H1 (cell line): ENCODE results near the gene USP12. TPM values are rescaled to one million over a fixed set of nuclear protein-coding genes. Genes with fewer than 3 reads are reported as not detected.

Source experiments
- CTCF ChIA-PET: fragments of 300-600 bp; sonication (Branson Sonifier 250); formaldehyde crosslinking; loops from one replicate; lab custom pipeline; 2021; ENCODE audit not compliant: partially characterized antibody; lab: Charles Lee
- POLR2A ChIA-PET: fragments of 300-600 bp; sonication (Branson Sonifier 250); formaldehyde crosslinking; loops from one replicate; lab custom pipeline; 2021; ENCODE audit warnings: inconsistent platforms; ENCODE audit not compliant: partially characterized antibody; lab: Charles Lee
- DNase-seq, 2 experiments: peaks; one replicate each; pipeline versions ENCODE4 v3.0.0 to v3.0.0-alpha.2; 2010 to 2022; ENCODE audit warnings: low spot score in 2 of 2, low read depth in 1 of 2, mixed read lengths in 1 of 2
- FAIRE-seq: peaks from 2 replicates; lab custom pipeline; 2011; peaks lifted over from hg19 to GRCh38; lab: Jason Lieb, UNC
- H2AFZ ChIP-seq: 2 replicates; pipeline ENCODE4 v1.8.1; 2012; ENCODE audit warnings: low read length, inconsistent platforms
- H2AK5ac ChIP-seq: 2 replicates; pipeline ENCODE4 v1.6.1; 2013; ENCODE audit warnings: low read depth, low read length
- H2BK120ac ChIP-seq: replicated peaks from 2 replicates; pipeline ENCODE3; 2013; ENCODE audit warnings: low read depth, low read length, inconsistent platforms
- H2BK12ac ChIP-seq: 2 replicates; pipeline ENCODE4 v1.6.1; 2013; ENCODE audit warnings: low read depth, low read length
- H2BK15ac ChIP-seq: 2 replicates; pipeline ENCODE4 v1.6.1; 2013; ENCODE audit warnings: low read length
- H2BK20ac ChIP-seq: 2 replicates; pipeline ENCODE4 v1.6.1; 2013; ENCODE audit warnings: low read length
- H2BK5ac ChIP-seq: 2 replicates; pipeline ENCODE4 v1.6.1; 2013; ENCODE audit warnings: low read depth, low read length
- H3K14ac ChIP-seq: 2 replicates; pipeline ENCODE4 v1.6.1; 2013; ENCODE audit warnings: inconsistent platforms; ENCODE audit not compliant: insufficient read length
- H3K18ac ChIP-seq: 2 replicates; pipeline ENCODE4 v1.6.1; 2013; ENCODE audit warnings: low read length; ENCODE audit errors: extremely low read depth
- H3K23ac ChIP-seq: 2 replicates; pipeline ENCODE4 v1.6.1; 2013; ENCODE audit warnings: inconsistent platforms; ENCODE audit not compliant: insufficient read length
- H3K23me2 ChIP-seq: 2 replicates; pipeline ENCODE4 v1.6.1; 2013; ENCODE audit warnings: low read depth, low read length
- H3K27ac ChIP-seq: 2 replicates; pipeline ENCODE4 v1.6.1; 2011; ENCODE audit warnings: low read depth, low read length, inconsistent platforms
- H3K27me3 ChIP-seq, 4 experiments: replicated peaks in 1 of 4; 1 replicate in 1 of 4; 2 replicates in 3 of 4; pipeline versions ENCODE4 v1.6.1 to v1.8.1; 2011 to 2013; ENCODE audit warnings: low read length in 3 of 4, mild to moderate bottlenecking in 3 of 4, inconsistent platforms in 2 of 4, mixed read lengths in 2 of 4, moderate library complexity in 1 of 4; ENCODE audit not compliant: control insufficient read depth in 3 of 4, insufficient read depth in 3 of 4; ENCODE audit errors: extremely low read depth in 1 of 4
- H3K36me3 ChIP-seq, 4 experiments: 2 replicates each; pipeline versions ENCODE4 v1.6.1 to v1.8.1; 2011 to 2013; ENCODE audit warnings: mild to moderate bottlenecking in 4 of 4, low read length in 3 of 4, moderate library complexity in 2 of 4, control low read depth in 1 of 4, inconsistent platforms in 1 of 4; ENCODE audit not compliant: insufficient read depth in 4 of 4, control insufficient read depth in 2 of 4
- H3K4ac ChIP-seq: replicated peaks from 2 replicates; pipeline ENCODE3; 2013; ENCODE audit warnings: low read length, low read depth, mixed read lengths, inconsistent platforms; ENCODE audit not compliant: insufficient read length
- H3K4me1 ChIP-seq, 4 experiments: replicated peaks in 1 of 4; 1 replicate in 1 of 4; 2 replicates in 3 of 4; pipeline versions ENCODE4 v1.6.1 to v1.8.1; 2011 to 2013; ENCODE audit warnings: low read length in 3 of 4, inconsistent platforms in 2 of 4, mixed read lengths in 1 of 4; ENCODE audit not compliant: insufficient read depth in 4 of 4, control insufficient read depth in 3 of 4
- H3K4me2 ChIP-seq, 2 experiments: 2 replicates each; pipeline versions ENCODE4 v1.6.1 to v1.8.1; 2011 to 2013; ENCODE audit warnings: low read depth in 2 of 2, low read length in 2 of 2, control low read depth in 1 of 2, inconsistent platforms in 1 of 2, mild to moderate bottlenecking in 1 of 2; ENCODE audit not compliant: insufficient read depth in 1 of 2
- H3K4me3 ChIP-seq, 4 experiments: fragments of 200-600, 300-600 bp in 1 of 4; sonication (generic), shearing (Covaris generic), sonication (Bioruptor Twin) in 1 of 4; 2 replicates each; pipeline versions ENCODE4 v1.5.1 to v1.8.1; 2011 to 2016; ENCODE audit warnings: low read length in 4 of 4, low read depth in 3 of 4, control low read depth in 2 of 4, inconsistent platforms in 2 of 4, mild to moderate bottlenecking in 2 of 4, mixed read lengths in 1 of 4, moderate library complexity in 1 of 4; ENCODE audit not compliant: insufficient read depth in 2 of 4; ENCODE audit errors: extremely low read depth in 1 of 4
- H3K56ac ChIP-seq: replicated peaks from 2 replicates; pipeline ENCODE3; 2013; ENCODE audit warnings: low read depth, mild to moderate bottlenecking, mixed read lengths, low read length, inconsistent platforms; ENCODE audit not compliant: insufficient read length
- H3K79me1 ChIP-seq: 2 replicates; pipeline ENCODE4 v1.6.1; 2013; ENCODE audit warnings: low read depth, low read length, control low read depth
- H3K79me2 ChIP-seq, 2 experiments: 2 replicates each; pipeline versions ENCODE4 v1.6.1 to v1.8.1; 2012 to 2013; ENCODE audit warnings: low read length in 2 of 2, mild to moderate bottlenecking in 2 of 2, inconsistent platforms in 1 of 2; ENCODE audit not compliant: insufficient read depth in 2 of 2, control insufficient read depth in 1 of 2
- H3K9ac ChIP-seq, 4 experiments: replicated peaks in 1 of 4; 1 replicate in 1 of 4; 2 replicates in 3 of 4; pipeline versions ENCODE4 v1.6.1 to v1.8.1; 2011 to 2013; ENCODE audit warnings: low read depth in 3 of 4, low read length in 3 of 4, control low read depth in 2 of 4, mild to moderate bottlenecking in 2 of 4, moderate library complexity in 2 of 4, inconsistent platforms in 1 of 4; ENCODE audit errors: extremely low read depth in 1 of 4
- H3K9me3 ChIP-seq, 2 experiments: 2 replicates each; pipeline versions ENCODE4 v1.6.1 to v1.8.1; 2012 to 2013; ENCODE audit warnings: mild to moderate bottlenecking in 2 of 2, moderate library complexity in 2 of 2, control low read depth in 1 of 2, inconsistent platforms in 1 of 2, low read depth in 1 of 2, low read length in 1 of 2, mixed read lengths in 1 of 2; ENCODE audit not compliant: insufficient read depth in 2 of 2
- H4K20me1 ChIP-seq, 2 experiments: replicated peaks in 1 of 2; 2 replicates each; pipeline versions ENCODE3 to v1.8.1; 2011 to 2013; ENCODE audit warnings: inconsistent platforms in 2 of 2, low read length in 2 of 2, mild to moderate bottlenecking in 1 of 2; ENCODE audit not compliant: insufficient read depth in 2 of 2, control insufficient read depth in 1 of 2
- H4K5ac ChIP-seq: 2 replicates; pipeline ENCODE4 v1.6.1; 2013; ENCODE audit warnings: low read length, low read depth, mixed read lengths, inconsistent platforms; ENCODE audit not compliant: insufficient read length
- H4K8ac ChIP-seq: 2 replicates; pipeline ENCODE4 v1.8.0; 2013; ENCODE audit warnings: mild to moderate bottlenecking, moderate library complexity, low read length, inconsistent platforms; ENCODE audit not compliant: insufficient read depth; ENCODE audit errors: extremely low read depth
- H4K91ac ChIP-seq: replicated peaks from 2 replicates; pipeline ENCODE3; 2013; ENCODE audit warnings: low read length, mixed read lengths, inconsistent platforms; ENCODE audit not compliant: insufficient read length
- ASH2L ChIP-seq: fragments of 200-600, 300-600 bp; sonication (generic); IDR thresholded peaks from one replicate; pipeline ENCODE4 v1.7.1; 2017; ENCODE audit warnings: low read length
- BACH1 ChIP-seq: IDR thresholded peaks from 2 replicates; pipeline ENCODE4 v1.6.1; 2012; ENCODE audit warnings: low read length, improper control_type of control experiment
- BRCA1 ChIP-seq: IDR thresholded peaks from 2 replicates; pipeline ENCODE4 v1.6.1; 2012; ENCODE audit warnings: low read depth, low read length, improper control_type of control experiment
- CBX8 ChIP-seq: fragments of 300-800, 300-1000 bp; sonication (generic); IDR thresholded peaks from 2 replicates; pipeline ENCODE4 v1.7.1; 2016; ENCODE audit warnings: low read depth, low read length, borderline replicate concordance
- EGR1 ChIP-seq: IDR thresholded peaks from 2 replicates; pipeline ENCODE4 v1.6.1; 2011; ENCODE audit warnings: low read depth, low read length, borderline replicate concordance
- FOSL1 ChIP-seq: IDR thresholded peaks from 2 replicates; pipeline ENCODE4 v1.6.1; 2011; ENCODE audit warnings: mild to moderate bottlenecking, low read depth, low read length, moderate library complexity; ENCODE audit not compliant: insufficient read depth
- JUN ChIP-seq: IDR thresholded peaks from 2 replicates; pipeline ENCODE4 v1.6.1; 2011; ENCODE audit warnings: low read depth, mild to moderate bottlenecking, improper control_type of control experiment, low read length
- NRF1 ChIP-seq: IDR thresholded peaks from 2 replicates; pipeline ENCODE4 v1.6.1; 2011; ENCODE audit warnings: mild to moderate bottlenecking, low read depth, low read length, improper control_type of control experiment
- PHF8 ChIP-seq: fragments of 200-600 bp; sonication (generic); conservative IDR thresholded peaks from 2 replicates; pipeline ENCODE4 v1.7.1; 2012; ENCODE audit warnings: low read depth, mild to moderate bottlenecking, inconsistent platforms, low read length, moderate library complexity
- SIRT6 ChIP-seq: IDR thresholded peaks from one replicate; pipeline ENCODE4 v1.7.1; 2012; ENCODE audit warnings: low read length, inconsistent platforms
- SP1 ChIP-seq: IDR thresholded peaks from 2 replicates; pipeline ENCODE4 v1.6.1; 2011; ENCODE audit warnings: low read depth, low read length
- TAF7 ChIP-seq: optimal IDR thresholded peaks from 2 replicates; pipeline ENCODE3; 2011; ENCODE audit warnings: low read depth, mild to moderate bottlenecking, inconsistent platforms, low read length, moderate library complexity, borderline replicate concordance
- TBP ChIP-seq: IDR thresholded peaks from 2 replicates; pipeline ENCODE4 v1.6.1; 2011; ENCODE audit warnings: low read depth, low read length, improper control_type of control experiment
- ZNF274 ChIP-seq: IDR thresholded peaks from 2 replicates; pipeline ENCODE4 v1.7.0; 2012; ENCODE audit warnings: low read length, borderline replicate concordance; ENCODE audit errors: extremely low read depth
- WGBS, 2 experiments: shearing (Covaris generic) in 1 of 2; methylation state at CpG; one replicate each; pipeline versions ENCODE4 v1.1.6 to v1.1.7; 2013 to 2015; ENCODE audit warnings: low lambda C conversion rate in 2 of 2, mixed read lengths in 2 of 2, inconsistent platforms in 1 of 2, low coverage in 1 of 2, missing lambda C conversion rate in 1 of 2; ENCODE audit not compliant: insufficient replicate concordance in 2 of 2, insufficient coverage in 1 of 2, insufficient read length in 1 of 2; ENCODE audit errors: extremely low coverage in 1 of 2, missing lambda C conversion rate in 1 of 2; 5-methylcytosine and 5-hydroxymethylcytosine counted together
- polyA plus RNA-seq, 7 experiments: library from polyadenylated mRNA; depleted of rRNA in 3 of 7; stranded (reverse) in 5 of 7; unstranded in 2 of 7; fragments of >200 nt in 5 of 7; fragments of 200-250 nt in 2 of 7; gene quantifications; 1 replicate in 5 of 7; 2 replicates in 1 of 7; 4 replicates in 1 of 7; pipeline versions ENCODE4 v1.2.1 to v1.2.3, GENCODE V29; 2011 to 2013; ENCODE audit warnings: missing spikeins in 2 of 7, mixed read lengths in 2 of 7
- total RNA-seq: library from RNA; stranded (reverse); fragmentation: NEBNext Ultra II Directional; extraction: Animal tissue kit (Norgen Biotek cat#: 25700); gene quantifications from 2 replicates; pipeline ENCODE4 v1.2.1, GENCODE V29; 2021
- TF ChIP-seq, protein P1 (sequence below): IDR thresholded peaks from 2 replicates; pipeline ENCODE4 v1.6.1; 2011; ENCODE audit warnings: low read length, improper control_type of control experiment

USP12 gene
- total and polyA plus RNA-seq, 2 of the 8 experiments (the other 6 are each of a cell fraction or from before 2014, with no cell fraction given) = 4.0 to 30.0 TPM

DNA sequence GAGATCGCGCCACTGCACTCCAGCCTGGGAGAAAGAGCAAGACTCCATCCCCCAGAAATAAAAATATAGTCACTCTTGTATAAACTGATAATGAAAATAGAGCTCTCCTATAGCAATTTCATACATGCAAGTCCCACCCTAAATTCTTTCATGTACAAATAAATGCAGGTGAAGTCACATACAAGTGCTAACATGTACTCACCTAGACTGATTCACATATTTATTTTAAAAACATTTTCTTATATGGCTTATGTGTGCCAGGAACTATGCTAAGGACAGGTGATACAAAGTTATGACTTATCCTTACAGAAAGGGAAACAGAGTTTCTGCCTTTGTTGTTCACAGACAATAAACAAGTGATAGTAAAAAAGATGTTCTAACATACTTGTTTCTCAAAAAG is 32.0 kb downstream of the USP12 start:
- H3K79me1 ChIP-seq = peaks cover 4% of the 10 kb centered on the region
- H2BK5ac ChIP-seq = no peak overlapping the region
- H3K23ac ChIP-seq = no peak overlapping the region
- no peak overlapping the region for H3K27ac ChIP-seq
- H2BK12ac ChIP-seq = no peak overlapping the region
- no peaks in the 10 kb centered on the region for H3K23me2 ChIP-seq
- H4K8ac ChIP-seq = no peak overlapping the region
- H3K4me2 ChIP-seq = no peak overlapping the region
- FAIRE-seq (no peak), DNase-seq (no peak)
- ChIA-PET POLR2A (no interaction called here), CTCF (interaction anchor here (1.1 kb wide), 1 partner anchor 155 kb away, joined by 3 read pairs; no protein-coding TSS in a partner anchor)
- no peak overlapping the region for H2AFZ ChIP-seq
- H3K14ac ChIP-seq = no peak overlapping the region
- no peak overlapping the region for H2AK5ac ChIP-seq
- no peak overlapping the region for H3K4ac ChIP-seq
- no peak overlapping the region for H3K4me3 ChIP-seq
- H3K79me2 ChIP-seq = peaks cover 4 to 98% of the 10 kb centered on the region in 2 experiments
- H3K56ac ChIP-seq = no peak overlapping the region
- no peak overlapping the region for H3K9ac ChIP-seq
- no peak overlapping the region for H2BK20ac ChIP-seq
- H4K20me1 ChIP-seq = peaks cover 0 to 2% of the 10 kb centered on the region in 2 experiments
- no peak overlapping the region for H4K5ac ChIP-seq
- 100% methylated on average over 2 of the region's 2 CpGs; no CpG with 5 or more reads in 1 of the 2 experiments for WGBS, 2 experiments
- H2BK120ac ChIP-seq = no peak overlapping the region
- no peak overlapping the region for H2BK15ac ChIP-seq
- H4K91ac ChIP-seq = no peak overlapping the region
- peaks cover 6 to 9% of the 10 kb centered on the region in 2 experiments; a peak in 2 of 4 replicates for H3K9me3 ChIP-seq
- peaks cover 0 to 11% (median 0%) of the 10 kb centered on the region in 4 experiments; a peak in 2 of 7 replicates for H3K4me1 ChIP-seq
- H3K18ac ChIP-seq = no peak overlapping the region
- peaks cover 0 to 4% (median 0%) of the 10 kb centered on the region in 4 experiments; a peak in 1 of 8 replicates for H3K36me3 ChIP-seq
- no peaks in the 10 kb centered on the region for H3K27me3 ChIP-seq
- TF ChIP-seq FOSL1 (no peak), EGR1 (no peak), BRCA1 (no peak), NRF1 (no peak), ASH2L (no peak), CBX8 (no peak), TAF7 (no peak), BACH1 (no peak), JUN (no peak), SIRT6 (no peak), TBP (no peak), ZNF274 (no peak), PHF8 (no peak), SP1 (no peak)
- TF ChIP-seq, protein P1, sequence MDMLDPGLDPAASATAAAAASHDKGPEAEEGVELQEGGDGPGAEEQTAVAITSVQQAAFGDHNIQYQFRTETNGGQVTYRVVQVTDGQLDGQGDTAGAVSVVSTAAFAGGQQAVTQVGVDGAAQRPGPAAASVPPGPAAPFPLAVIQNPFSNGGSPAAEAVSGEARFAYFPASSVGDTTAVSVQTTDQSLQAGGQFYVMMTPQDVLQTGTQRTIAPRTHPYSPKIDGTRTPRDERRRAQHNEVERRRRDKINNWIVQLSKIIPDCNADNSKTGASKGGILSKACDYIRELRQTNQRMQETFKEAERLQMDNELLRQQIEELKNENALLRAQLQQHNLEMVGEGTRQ = no peak
